ENCODE data around the gene SLC26A5.

SLC26A5 gene

GRCh38 chr7:103394566-103394965 is 51.4 kb downstream of the SLC26A5 start:
- TF ChIP-seq TOX (CRISPR knock-in tag; IDR thresholded peaks at IDR 0.05; ENCODE audit: borderline replicate concordance) (no peak), ZFP3 (CRISPR knock-in tag; IDR thresholded peaks at IDR 0.05) (no peak), TCF4 (CRISPR knock-in tag; IDR thresholded peaks at IDR 0.05; ENCODE audit: borderline replicate concordance) (no peak), ZC3H10 (CRISPR knock-in tag; IDR thresholded peaks at IDR 0.05) (no peak), ZFP30 (CRISPR knock-in tag; IDR thresholded peaks at IDR 0.05) (no peak), ESRRG (CRISPR knock-in tag; IDR thresholded peaks at IDR 0.05) (no peak), ISL1 (CRISPR knock-in tag; IDR thresholded peaks at IDR 0.05) (no peak), ARNTL (CRISPR knock-in tag; IDR thresholded peaks at IDR 0.05; ENCODE audit: borderline replicate concordance, low read depth) (no peak), ZNF565 (CRISPR knock-in tag; conservative IDR thresholded peaks at IDR 0.05; ENCODE audit: low read depth) (no peak), ZNF8 (CRISPR knock-in tag; IDR thresholded peaks at IDR 0.05) (no peak), PATZ1 (CRISPR knock-in tag; IDR thresholded peaks at IDR 0.05; ENCODE audit: borderline replicate concordance) (no peak)
- no peak for ATAC-seq

GRCh38 chr7:103391976-103392375 is 54.0 kb downstream of the SLC26A5 start:
- TF ChIP-seq ZNF70 (CRISPR knock-in tag; IDR thresholded peaks at IDR 0.05) (no peak), OSR1 (CRISPR knock-in tag; IDR thresholded peaks at IDR 0.05) (no peak), BACH2 (CRISPR knock-in tag; IDR thresholded peaks at IDR 0.05; ENCODE audit: borderline replicate concordance) (no peak), ZFP30 (CRISPR knock-in tag; IDR thresholded peaks at IDR 0.05) (no peak), CREB5 (CRISPR knock-in tag; IDR thresholded peaks at IDR 0.05; ENCODE audit: low read depth) (no peak), PPARA (CRISPR knock-in tag; IDR thresholded peaks at IDR 0.05; ENCODE audit: borderline replicate concordance) (no peak), GLIS3 (CRISPR knock-in tag; IDR thresholded peaks at IDR 0.05) (no peak), PATZ1 (CRISPR knock-in tag; IDR thresholded peaks at IDR 0.05; ENCODE audit: borderline replicate concordance) (no peak), RARB (CRISPR knock-in tag; IDR thresholded peaks at IDR 0.05) (no peak), CSDC2 (CRISPR knock-in tag; IDR thresholded peaks at IDR 0.05) (no peak), ESRRG (CRISPR knock-in tag; IDR thresholded peaks at IDR 0.05) (no peak), SNAI2 (CRISPR knock-in tag; IDR thresholded peaks at IDR 0.05) (no peak), TOX (CRISPR knock-in tag; IDR thresholded peaks at IDR 0.05; ENCODE audit: borderline replicate concordance) (no peak), ISL1 (CRISPR knock-in tag; IDR thresholded peaks at IDR 0.05) (no peak), TSHZ2 (CRISPR knock-in tag; IDR thresholded peaks at IDR 0.05) (no peak), ZNF8 (CRISPR knock-in tag; IDR thresholded peaks at IDR 0.05) (no peak), ZNF565 (CRISPR knock-in tag; conservative IDR thresholded peaks at IDR 0.05; ENCODE audit: low read depth) (no peak), TCF4 (CRISPR knock-in tag; IDR thresholded peaks at IDR 0.05; ENCODE audit: borderline replicate concordance) (no peak), POU6F1 (CRISPR knock-in tag; IDR thresholded peaks at IDR 0.05; ENCODE audit: borderline replicate concordance, low read depth) (no peak), CSRNP3 (CRISPR knock-in tag; IDR thresholded peaks at IDR 0.05) (no peak)
- no peak for ATAC-seq
